ENCODE data around the gene PCDH10. TPM values are rescaled to one million over a fixed set of nuclear protein-coding genes. Genes with fewer than 3 reads are reported as not detected.
"Not testable (repeated sequence)": the region's sequence is repeated elsewhere in the genome, so short reads cannot be mapped to it uniquely, and the experiment has no call there.

Gene PCDH10
- polyA plus RNA-seq, 10 donors = 0.12 to 1.0 (median 0.39) TPM

DNA sequence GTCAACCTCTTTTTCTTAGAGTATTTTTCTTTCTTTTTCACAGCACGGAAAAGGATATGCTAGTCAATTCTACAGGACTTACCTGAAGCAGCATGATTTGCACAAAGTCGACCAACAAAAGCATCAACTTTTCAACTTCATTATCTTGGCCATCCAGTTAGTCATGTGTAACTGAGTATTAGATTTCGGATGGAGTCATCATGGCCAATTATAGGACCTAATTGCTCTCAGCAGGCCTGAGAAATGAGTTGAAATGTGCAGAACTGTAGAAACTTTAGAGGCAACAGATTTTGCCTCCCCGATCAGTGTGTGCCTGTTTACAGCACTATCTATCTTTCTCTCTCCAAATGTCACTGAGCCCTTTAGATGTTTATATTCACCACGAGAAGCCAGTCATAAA, 41.0 kb downstream of the PCDH10 start:
- DNase-seq = no peak

DNA sequence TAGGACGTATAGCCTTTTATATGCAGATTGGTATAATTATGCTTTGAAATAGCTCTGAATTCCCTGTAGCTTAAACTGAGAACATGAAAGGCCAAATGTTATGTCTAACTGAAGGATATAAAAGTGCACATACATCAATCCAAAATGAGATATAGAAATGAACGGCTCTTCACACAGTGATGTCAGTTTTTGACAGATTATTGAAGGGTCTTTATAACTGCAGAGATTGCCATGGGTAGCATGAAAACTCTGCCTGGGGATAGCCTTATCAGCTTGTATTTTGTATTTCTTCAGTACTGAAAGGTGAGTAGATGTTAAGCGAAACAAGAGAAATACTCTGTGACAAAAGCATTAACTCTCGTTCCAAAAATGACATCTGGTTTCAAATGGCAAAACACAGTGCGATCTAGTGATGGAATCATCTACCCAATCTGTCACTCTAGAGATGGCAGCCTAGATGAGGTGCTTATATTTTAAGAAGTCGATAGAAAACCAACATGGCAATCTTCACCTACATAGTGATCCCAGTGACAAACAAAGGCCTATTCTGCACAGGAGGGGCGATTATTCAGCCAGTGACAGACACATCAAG, 59.7 kb downstream of the PCDH10 start:
- no peak for DNase-seq

DNA sequence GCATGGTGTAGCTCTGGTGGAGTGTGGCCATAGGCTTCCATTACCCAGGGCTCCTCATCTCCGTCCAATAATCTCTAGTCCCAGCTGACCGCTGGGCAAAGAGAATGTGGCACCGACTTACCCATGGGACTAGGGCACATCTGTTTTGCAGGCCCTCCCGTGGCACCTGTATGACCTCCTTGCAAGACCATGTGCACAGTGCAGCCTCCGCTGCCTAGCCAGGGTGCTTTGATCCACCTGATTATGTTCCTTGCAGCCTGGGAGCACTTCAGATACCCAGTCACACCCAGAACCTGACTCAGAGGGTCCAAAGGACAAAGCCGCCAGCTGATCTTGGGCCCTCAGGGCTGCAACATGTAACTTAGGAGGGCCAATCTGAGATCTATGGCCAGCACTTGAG, 84.8 kb downstream of the PCDH10 start:
- DNase-seq = no peak

DNA sequence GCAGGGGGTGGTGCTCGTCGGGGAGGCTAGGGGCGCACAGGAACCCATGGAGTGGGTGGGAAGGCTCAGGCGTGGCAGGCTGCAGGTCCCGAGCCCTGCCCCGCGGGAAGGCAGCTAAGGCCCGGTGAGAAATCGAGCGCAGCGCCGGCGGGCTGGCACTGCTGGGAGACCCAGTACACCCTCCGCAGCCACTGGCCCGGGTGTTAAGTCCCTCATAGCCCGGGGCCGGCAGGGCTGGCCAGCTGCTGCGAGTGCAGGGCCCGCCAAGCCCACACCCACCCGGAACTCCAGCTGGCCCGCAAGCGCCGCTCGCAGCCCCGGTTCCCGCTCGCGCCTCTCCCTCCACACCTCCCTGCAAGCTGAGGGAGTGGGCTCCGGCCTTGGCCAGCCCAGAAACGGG, 91.4 kb downstream of the PCDH10 start:
- DNase-seq = not testable (repeated sequence)
